ENCODE measurements around the gene XPO6. TPM values are rescaled to one million over a fixed set of nuclear protein-coding genes. Genes with fewer than 3 reads are reported as not detected.

Gene XPO6
- total RNA-seq, 4 donors from 2014 or later: 105 to 166 (median 141) TPM

DNA sequence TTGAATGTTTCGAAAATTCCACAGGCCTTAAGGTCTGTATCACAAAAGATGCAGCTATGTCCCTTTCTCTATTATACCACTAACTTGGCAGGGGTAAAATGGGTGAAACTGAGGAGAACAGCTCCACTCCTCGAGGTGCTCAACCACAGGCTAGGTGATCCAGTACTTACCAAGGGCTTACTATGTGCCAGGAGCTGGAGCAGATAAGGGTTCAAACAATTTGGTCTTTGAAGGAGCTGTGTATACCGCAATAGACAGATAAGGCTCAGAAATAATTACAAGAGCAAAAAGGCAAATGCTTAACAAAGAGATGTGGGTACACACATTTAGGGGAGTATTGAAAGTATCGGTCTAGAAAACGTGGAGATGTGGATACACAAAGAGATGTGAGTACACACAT is 1.5 kb downstream of the XPO6 start:
- TF ChIP-seq, protein P1, sequence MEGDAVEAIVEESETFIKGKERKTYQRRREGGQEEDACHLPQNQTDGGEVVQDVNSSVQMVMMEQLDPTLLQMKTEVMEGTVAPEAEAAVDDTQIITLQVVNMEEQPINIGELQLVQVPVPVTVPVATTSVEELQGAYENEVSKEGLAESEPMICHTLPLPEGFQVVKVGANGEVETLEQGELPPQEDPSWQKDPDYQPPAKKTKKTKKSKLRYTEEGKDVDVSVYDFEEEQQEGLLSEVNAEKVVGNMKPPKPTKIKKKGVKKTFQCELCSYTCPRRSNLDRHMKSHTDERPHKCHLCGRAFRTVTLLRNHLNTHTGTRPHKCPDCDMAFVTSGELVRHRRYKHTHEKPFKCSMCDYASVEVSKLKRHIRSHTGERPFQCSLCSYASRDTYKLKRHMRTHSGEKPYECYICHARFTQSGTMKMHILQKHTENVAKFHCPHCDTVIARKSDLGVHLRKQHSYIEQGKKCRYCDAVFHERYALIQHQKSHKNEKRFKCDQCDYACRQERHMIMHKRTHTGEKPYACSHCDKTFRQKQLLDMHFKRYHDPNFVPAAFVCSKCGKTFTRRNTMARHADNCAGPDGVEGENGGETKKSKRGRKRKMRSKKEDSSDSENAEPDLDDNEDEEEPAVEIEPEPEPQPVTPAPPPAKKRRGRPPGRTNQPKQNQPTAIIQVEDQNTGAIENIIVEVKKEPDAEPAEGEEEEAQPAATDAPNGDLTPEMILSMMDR (IDR thresholded peaks at IDR 0.05): no peak
- TF ChIP-seq POLR2A (IDR thresholded peaks at IDR 0.05): no peak
- TF ChIP-seq EP300 (IDR thresholded peaks at IDR 0.05): no peak
- H3K27ac ChIP-seq: peak overlapping the region in 2 of 4 donors; percentile 90 to 96
- H3K4me1 ChIP-seq: peaks cover 0 to 28% (median 6%) of the 10 kb centered on the region in 4 donors
- peak overlapping the region in 2 of 4 donors; percentile 91 to 93 for H3K4me3 ChIP-seq
- no peak for DNase-seq (ENCODE audit: low spot score in 2 of 2)
- WGBS, 2 donors: 53 to 57% methylated on average over 5 of the region's 5 CpGs
- no peaks in the 10 kb centered on the region for H3K9me3 ChIP-seq
- H3K27me3 ChIP-seq: no peaks in the 10 kb centered on the region
- H3K36me3 ChIP-seq: peaks cover 0 to 27% (median 0%) of the 10 kb centered on the region in 3 donors

GRCh38 chr16:28208824-28209223 is 2.9 kb downstream of the XPO6 start:
- Histone ChIP-seq H3K27me3 (no peaks in the 10 kb centered on the region), H3K27ac (no peak overlapping the region), H3K4me1 (peaks cover 0 to 32% (median 6%) of the 10 kb centered on the region in 4 donors), H3K4me3 (no peak overlapping the region), H3K9me3 (no peaks in the 10 kb centered on the region), H3K36me3 (peaks cover 0 to 41% (median 0%) of the 10 kb centered on the region in 3 donors)
- 83 to 91% methylated on average over 4 of the region's 4 CpGs for WGBS, 2 donors
- TF ChIP-seq, protein P1 (IDR thresholded peaks at IDR 0.05): no peak
- no peak for TF ChIP-seq EP300 (IDR thresholded peaks at IDR 0.05)
- TF ChIP-seq POLR2A (IDR thresholded peaks at IDR 0.05): no peak
- DNase-seq (ENCODE audit: low spot score in 2 of 2): no peak

DNA sequence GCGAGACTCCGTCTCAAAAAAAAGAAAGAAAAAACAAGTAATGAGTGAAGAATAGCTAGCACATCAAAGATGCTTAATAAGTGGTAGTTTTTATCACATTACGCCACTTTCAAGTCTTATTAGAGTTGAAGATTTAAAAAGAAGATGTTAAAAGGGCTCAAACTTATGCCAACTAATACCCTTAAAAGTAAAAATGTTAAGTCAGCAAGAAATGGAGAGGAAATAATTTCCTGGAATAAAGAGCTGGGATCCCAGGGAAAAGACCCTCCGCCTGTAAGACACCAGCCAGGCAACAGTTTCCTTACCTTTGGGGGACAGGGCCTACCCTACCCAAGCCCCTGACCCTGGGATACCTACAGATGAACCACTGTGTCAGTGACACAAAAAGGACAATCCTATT is 3.6 kb downstream of the XPO6 start:
- no peak for DNase-seq (ENCODE audit: low spot score in 2 of 2)
- Histone ChIP-seq H3K4me3 (no peak overlapping the region), H3K36me3 (peaks cover 0 to 48% (median 0%) of the 10 kb centered on the region in 3 donors), H3K9me3 (no peaks in the 10 kb centered on the region), H3K27me3 (no peaks in the 10 kb centered on the region), H3K27ac (no peak overlapping the region), H3K4me1 (peaks cover 0 to 38% (median 6%) of the 10 kb centered on the region in 4 donors)
- 94 to 98% methylated on average over 4 of the region's 4 CpGs for WGBS, 2 donors
- TF ChIP-seq, protein P1 (IDR thresholded peaks at IDR 0.05): no peak
- TF ChIP-seq EP300 (IDR thresholded peaks at IDR 0.05) (no peak), POLR2A (IDR thresholded peaks at IDR 0.05) (no peak)

- Histone ChIP-seq H3K4me1 (peaks cover 0 to 33% (median 8%) of the 10 kb centered on the region in 4 donors), H3K27ac (no peak overlapping the region), H3K9me3 (no peaks in the 10 kb centered on the region), H3K36me3 (peaks cover 0 to 54% (median 4%) of the 10 kb centered on the region in 3 donors), H3K4me3 (no peak overlapping the region), H3K27me3 (no peaks in the 10 kb centered on the region)
- WGBS, 2 donors: 94 to 95% methylated on average over 2 of the region's 2 CpGs
- no peak for DNase-seq (ENCODE audit: low spot score in 2 of 2)
- TF ChIP-seq, protein P1 (IDR thresholded peaks at IDR 0.05): no peak
- TF ChIP-seq EP300 (IDR thresholded peaks at IDR 0.05): no peak
- no peak for TF ChIP-seq POLR2A (IDR thresholded peaks at IDR 0.05)
Measured at GRCh38 chr16:28207399-28207798, 4.4 kb downstream of the XPO6 start.

DNA sequence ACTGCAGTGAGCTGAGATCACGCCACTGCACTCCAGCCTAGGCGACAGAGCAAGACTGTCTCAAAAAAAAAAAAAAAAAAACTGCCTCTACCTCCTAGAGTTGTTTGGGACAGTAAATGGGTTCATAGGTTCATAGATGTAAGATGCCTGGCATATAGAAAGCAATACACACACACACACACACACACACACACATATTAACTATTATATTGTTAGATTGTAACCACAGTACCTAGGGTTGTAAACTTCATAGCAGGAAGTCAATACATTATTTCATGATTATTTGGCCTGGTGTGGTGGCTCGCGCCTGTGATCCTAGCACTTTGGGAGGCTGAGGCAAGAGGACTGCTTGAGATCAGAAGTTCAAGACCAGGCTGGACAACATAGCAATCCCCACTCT is 5.8 kb downstream of the XPO6 start:
- peaks cover 0 to 30% (median 10%) of the 10 kb centered on the region in 4 donors for H3K4me1 ChIP-seq
- no peaks in the 10 kb centered on the region for H3K27me3 ChIP-seq
- TF ChIP-seq, protein P1 (IDR thresholded peaks at IDR 0.05): no peak
- no peak for TF ChIP-seq POLR2A (IDR thresholded peaks at IDR 0.05)
- no peak for TF ChIP-seq EP300 (IDR thresholded peaks at IDR 0.05)
- H3K9me3 ChIP-seq: no peaks in the 10 kb centered on the region
- WGBS, 2 donors: 95 to 97% methylated on average over 4 of the region's 4 CpGs
- peaks cover 0 to 68% (median 4%) of the 10 kb centered on the region in 3 donors for H3K36me3 ChIP-seq
- no peak for DNase-seq (ENCODE audit: low spot score in 2 of 2)
- no peak overlapping the region for H3K4me3 ChIP-seq
- H3K27ac ChIP-seq: no peak overlapping the region

All from tibial nerve (tissue), 4 donors.